Measurements from ENCODE around the gene MED26.

MED26 gene

DNA sequence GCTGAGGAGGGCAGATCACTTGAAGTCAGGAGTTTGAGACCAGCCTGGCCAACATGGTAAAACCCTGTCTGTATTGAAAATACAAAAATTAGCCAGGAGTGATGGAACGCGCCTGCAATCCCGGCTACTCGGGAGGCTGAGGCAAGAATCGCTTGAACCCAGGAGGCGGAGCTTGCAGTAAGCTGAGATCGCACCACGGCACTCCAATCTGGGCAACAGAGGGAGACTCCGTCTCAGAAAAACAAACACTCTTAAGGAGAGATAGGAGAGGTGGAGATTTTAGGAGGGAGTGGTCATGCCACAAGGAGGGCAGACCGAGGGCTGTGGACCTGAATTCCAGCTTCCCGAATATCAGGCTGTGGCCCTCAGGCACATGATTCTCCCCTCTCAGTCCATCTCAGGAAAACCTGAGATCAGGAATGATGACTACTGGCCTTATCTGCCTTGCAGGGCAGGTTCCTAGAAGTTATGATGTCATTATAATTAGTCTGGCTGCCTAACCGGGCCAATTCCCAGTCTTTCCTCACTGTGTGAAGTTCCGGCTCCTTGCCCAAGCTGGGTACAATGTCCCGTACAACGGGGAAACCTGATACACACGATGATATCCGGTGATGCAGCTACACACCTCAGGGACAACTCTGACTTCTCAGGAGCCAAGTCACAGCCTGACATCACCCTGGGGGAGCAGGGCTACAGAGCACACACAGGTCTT is 58.2 kb downstream of the MED26 start:
- H3K36me3 ChIP-seq (ENCODE audit: control insufficient read depth, insufficient read depth, low read length), result peaks cover 19% of the 10 kb centered on the region
- DNase-seq (ENCODE audit: extremely low read depth, insufficient read length), result no peak
- TF ChIP-seq, protein P1, sequence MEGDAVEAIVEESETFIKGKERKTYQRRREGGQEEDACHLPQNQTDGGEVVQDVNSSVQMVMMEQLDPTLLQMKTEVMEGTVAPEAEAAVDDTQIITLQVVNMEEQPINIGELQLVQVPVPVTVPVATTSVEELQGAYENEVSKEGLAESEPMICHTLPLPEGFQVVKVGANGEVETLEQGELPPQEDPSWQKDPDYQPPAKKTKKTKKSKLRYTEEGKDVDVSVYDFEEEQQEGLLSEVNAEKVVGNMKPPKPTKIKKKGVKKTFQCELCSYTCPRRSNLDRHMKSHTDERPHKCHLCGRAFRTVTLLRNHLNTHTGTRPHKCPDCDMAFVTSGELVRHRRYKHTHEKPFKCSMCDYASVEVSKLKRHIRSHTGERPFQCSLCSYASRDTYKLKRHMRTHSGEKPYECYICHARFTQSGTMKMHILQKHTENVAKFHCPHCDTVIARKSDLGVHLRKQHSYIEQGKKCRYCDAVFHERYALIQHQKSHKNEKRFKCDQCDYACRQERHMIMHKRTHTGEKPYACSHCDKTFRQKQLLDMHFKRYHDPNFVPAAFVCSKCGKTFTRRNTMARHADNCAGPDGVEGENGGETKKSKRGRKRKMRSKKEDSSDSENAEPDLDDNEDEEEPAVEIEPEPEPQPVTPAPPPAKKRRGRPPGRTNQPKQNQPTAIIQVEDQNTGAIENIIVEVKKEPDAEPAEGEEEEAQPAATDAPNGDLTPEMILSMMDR (IDR thresholded peaks at IDR 0.05; ENCODE audit: insufficient read depth, low read length, poor library complexity, severe bottlenecking), result no peak

GRCh38 chr19:16566702-16567101 is 61.3 kb downstream of the MED26 start:
- Histone ChIP-seq H3K27me3 (replicated peaks; ENCODE audit: control insufficient read depth, insufficient read depth, low read length) (no peaks in the 10 kb centered on the region), H3K4me3 (replicated peaks; ENCODE audit: low read depth, low read length) (no peak overlapping the region), H3K36me3 (ENCODE audit: control insufficient read depth, insufficient read depth, low read length) (peaks cover 24% of the 10 kb centered on the region)
- DNase-seq (ENCODE audit: extremely low read depth, insufficient read length), result no peak
- TF ChIP-seq, protein P1 (IDR thresholded peaks at IDR 0.05; ENCODE audit: insufficient read depth, low read length, poor library complexity, severe bottlenecking), result no peak

More for the DNA sequence above, 58.2 kb downstream of the MED26 start:
- Histone ChIP-seq H3K27me3 (replicated peaks; ENCODE audit: control insufficient read depth, insufficient read depth, low read length) (no peaks in the 10 kb centered on the region), H3K4me3 (replicated peaks; ENCODE audit: low read depth, low read length) (no peak overlapping the region)

GRCh38 chr19:16566161-16566560 is 61.8 kb downstream of the MED26 start:
- Histone ChIP-seq H3K36me3 (ENCODE audit: control insufficient read depth, insufficient read depth, low read length) (peaks cover 27% of the 10 kb centered on the region), H3K4me3 (replicated peaks; ENCODE audit: low read depth, low read length) (no peak overlapping the region), H3K27me3 (replicated peaks; ENCODE audit: control insufficient read depth, insufficient read depth, low read length) (no peaks in the 10 kb centered on the region)
- TF ChIP-seq, protein P1 (IDR thresholded peaks at IDR 0.05; ENCODE audit: insufficient read depth, low read length, poor library complexity, severe bottlenecking), result no peak
- DNase-seq (ENCODE audit: extremely low read depth, insufficient read length), result no peak

DNA sequence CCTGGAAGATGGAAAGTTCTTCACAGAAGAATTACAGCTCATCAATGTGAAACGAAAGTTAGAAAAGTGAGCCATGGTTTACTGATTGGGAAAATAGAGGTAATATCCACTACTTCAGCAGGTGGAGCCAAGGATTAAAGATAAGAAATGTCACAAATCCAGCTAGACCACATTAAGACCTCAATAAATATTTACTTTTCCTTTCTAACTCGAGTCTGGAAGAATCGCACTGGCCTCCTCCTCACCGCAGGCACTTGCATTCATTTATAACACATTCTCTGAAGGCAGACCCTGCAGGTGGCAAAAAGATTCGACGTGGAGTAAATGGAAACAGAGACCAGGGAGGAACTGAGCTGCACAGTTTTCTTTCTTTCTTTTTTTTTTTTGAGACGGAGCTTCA is 63.2 kb downstream of the MED26 start:
- Histone ChIP-seq H3K27me3 (replicated peaks; ENCODE audit: control insufficient read depth, insufficient read depth, low read length) (no peaks in the 10 kb centered on the region), H3K36me3 (ENCODE audit: control insufficient read depth, insufficient read depth, low read length) (peaks cover 28% of the 10 kb centered on the region), H3K4me3 (replicated peaks; ENCODE audit: low read depth, low read length) (no peak overlapping the region)
- TF ChIP-seq, protein P1 (IDR thresholded peaks at IDR 0.05; ENCODE audit: insufficient read depth, low read length, poor library complexity, severe bottlenecking), result no peak
- DNase-seq (ENCODE audit: extremely low read depth, insufficient read length), result no peak

GRCh38 chr19:16562608-16563025 is 65.4 kb downstream of the MED26 start:
- DNase-seq (ENCODE audit: extremely low read depth, insufficient read length), result no peak
- peaks cover 23% of the 10 kb centered on the region for H3K36me3 ChIP-seq (ENCODE audit: control insufficient read depth, insufficient read depth, low read length)
- H3K27me3 ChIP-seq (replicated peaks; ENCODE audit: control insufficient read depth, insufficient read depth, low read length), result no peaks in the 10 kb centered on the region
- TF ChIP-seq, protein P1 (IDR thresholded peaks at IDR 0.05; ENCODE audit: insufficient read depth, low read length, poor library complexity, severe bottlenecking), result no peak
- H3K4me3 ChIP-seq (replicated peaks; ENCODE audit: low read depth, low read length), result no peak overlapping the region
